GOT3 (cell line): Measurements from ENCODE around the gene PSMG3.
A peak's percentile ranks its signal among the peaks of the same experiment; 100 is the strongest.

Experiments
- DNase-seq: peaks from one replicate; lab custom pipeline; 2025; ENCODE audit warnings: mixed read lengths; lab: John Stamatoyannopoulos, UW

PSMG3 gene, protein sequence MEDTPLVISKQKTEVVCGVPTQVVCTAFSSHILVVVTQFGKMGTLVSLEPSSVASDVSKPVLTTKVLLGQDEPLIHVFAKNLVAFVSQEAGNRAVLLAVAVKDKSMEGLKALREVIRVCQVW

DNA sequence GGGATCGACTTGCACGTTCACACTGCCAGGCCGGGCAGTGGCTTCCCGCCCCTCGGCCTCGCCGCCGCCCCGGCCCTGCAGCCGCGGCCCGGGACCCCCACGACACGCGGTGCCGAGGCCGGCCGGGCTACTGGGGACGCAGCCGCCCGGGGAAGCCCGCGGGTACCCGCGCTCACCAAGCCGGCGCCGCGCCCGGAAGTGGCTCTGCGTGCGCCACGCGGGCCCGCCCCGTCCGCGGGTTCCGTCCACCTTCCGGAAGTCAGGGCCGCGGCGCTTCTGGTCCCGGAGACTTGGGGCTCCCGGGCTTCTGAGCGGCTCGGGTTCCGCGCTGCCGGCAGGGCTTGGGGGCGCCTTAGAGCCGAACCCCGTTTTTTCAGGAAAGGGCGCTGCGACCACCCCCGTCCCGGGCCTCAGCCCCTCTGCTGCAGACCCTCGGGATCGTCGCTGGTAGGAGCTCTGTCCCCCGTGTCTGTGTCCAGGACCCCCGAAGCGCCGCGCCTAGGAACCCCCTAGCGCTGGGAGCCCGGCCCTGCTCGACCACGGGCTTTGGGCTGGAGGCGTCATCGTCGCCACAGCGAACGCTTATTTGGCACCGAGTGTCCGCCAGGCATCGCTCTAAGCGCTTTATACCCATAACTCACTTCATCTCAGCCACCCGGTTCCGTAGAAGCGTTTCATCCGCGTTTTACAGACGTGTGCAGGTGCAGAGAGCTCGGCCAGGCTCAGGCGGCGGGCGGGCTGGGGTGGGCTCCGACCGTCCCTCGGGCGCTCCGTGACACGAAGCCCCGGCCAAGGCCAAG lies at the start of gene PSMG3:
TSS of gene PSMG3 (minus strand) at position 200 of the 800 bp plus-strand sequence. CDS start 693 bp downstream, outside the sequence.
- DNase-seq: peak; percentile 71

DNA sequence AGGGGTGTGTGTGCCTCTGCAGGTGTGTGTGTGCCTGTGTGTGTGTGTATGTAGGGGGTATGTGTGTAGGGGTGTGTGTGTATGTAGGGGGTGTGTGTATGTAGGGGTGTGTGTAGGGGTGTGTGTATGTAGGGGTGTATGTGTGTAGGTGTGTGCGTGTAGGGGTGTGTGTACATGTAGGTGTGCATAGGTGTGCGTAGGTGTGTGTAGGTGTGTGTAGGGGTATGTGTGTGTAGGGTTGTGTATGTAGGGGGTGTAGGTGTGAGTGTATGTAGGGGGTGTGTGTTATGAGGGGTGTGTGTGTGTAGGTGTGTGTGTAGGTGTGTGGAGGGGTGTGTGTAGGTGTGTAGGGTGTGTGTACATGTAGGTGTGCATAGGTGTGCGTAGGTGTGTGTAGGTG lies 48.6 kb upstream of the PSMG3 start:
- DNase-seq: no peak

DNA sequence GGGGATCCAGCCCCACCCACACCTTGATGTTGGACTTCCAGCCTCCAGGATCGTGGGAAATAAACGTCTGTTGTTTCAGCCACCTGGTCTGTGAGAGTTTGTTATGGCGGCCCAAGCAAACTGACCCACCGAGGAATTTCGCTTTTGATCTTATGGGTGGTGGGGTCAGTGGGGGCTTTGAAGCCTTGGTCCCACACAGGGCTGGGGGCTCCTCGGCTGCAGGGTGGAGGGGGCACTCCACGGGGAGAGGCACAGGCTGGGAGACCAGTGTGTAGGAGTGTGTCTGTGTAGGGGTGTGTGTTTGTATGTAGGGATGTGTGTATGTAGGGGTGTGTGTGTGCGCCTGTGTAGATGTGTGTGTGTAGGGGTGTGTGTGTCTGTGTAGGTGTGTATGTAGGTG lies 48.1 kb upstream of the PSMG3 start:
- no peak for DNase-seq

DNA sequence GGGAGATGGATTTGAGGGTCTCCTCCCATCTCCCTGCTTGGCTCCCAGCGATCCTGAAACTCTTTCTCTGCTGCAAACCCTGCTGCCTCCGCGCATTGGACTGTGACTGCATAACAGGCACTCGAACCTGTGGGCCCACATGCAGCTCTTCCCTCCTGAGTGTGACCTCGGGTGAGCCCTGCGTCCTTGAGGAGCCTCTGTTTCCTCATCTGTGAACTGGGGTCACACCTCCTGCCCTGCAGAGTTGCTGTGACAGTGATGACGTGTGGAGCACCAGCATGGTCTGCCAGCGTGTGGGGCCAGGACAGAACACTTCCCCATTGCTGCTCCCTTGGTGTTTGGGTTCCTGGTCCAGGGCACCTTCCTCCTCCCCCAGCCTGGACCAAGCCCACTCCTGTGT lies 46.9 kb upstream of the PSMG3 start:
- no peak for DNase-seq

DNA sequence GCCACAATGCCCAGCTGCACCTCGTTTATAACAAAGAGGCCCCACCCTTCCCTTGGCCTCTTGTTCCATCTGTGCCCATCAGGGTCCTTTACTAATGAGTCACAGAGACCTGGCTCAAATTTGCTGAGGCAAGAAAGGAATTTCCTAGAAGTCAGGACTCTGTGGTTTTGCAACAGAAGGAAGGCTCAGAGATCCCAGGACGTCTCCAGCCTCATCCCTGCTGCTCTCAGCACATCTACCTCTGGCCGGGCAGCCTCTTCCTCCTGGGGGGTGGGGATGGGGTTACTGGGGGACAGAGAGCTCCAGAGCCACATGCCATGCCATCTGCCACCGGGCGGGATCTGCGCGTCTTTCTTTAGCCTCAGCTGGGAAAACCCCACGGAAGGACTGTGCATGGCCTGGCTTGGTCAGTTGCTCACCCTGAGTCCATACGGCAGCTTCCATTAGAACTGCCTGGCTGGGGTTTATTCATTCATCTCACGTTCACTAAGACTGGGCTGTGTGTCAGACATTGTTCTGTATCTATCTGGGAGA lies 41.9 kb upstream of the PSMG3 start:
- DNase-seq: no peak

DNA sequence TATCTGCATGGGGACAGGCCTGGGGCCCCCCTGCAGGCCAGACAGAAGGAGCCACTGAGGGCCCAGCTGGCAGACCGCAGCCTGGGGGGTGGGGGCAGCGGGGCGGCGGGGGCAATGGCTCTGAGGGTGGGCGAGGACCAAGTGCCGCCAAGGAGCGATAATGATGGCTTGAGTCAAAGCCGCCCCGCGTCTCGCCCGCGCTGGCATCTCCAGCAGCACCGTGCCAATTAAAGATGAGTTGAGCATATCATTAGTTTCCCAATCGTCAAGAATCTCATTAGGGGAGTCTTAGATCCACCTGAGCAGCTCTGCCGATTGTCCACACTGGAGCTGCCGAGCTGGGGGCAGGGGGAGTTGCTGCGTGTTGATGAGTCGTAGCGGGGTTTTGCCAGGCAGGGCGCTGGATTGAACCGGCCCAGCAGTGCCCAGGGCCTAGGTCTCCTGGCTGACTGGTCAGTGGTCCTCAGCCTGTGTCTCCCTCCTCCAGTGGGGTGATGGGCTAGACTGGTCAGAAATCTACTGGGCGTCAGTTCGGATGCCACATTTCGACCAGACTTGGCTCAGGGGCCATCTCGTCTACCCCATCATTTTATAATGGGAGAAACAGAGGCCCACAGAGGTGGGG lies 41.0 kb upstream of the PSMG3 start:
- no peak for DNase-seq

DNA sequence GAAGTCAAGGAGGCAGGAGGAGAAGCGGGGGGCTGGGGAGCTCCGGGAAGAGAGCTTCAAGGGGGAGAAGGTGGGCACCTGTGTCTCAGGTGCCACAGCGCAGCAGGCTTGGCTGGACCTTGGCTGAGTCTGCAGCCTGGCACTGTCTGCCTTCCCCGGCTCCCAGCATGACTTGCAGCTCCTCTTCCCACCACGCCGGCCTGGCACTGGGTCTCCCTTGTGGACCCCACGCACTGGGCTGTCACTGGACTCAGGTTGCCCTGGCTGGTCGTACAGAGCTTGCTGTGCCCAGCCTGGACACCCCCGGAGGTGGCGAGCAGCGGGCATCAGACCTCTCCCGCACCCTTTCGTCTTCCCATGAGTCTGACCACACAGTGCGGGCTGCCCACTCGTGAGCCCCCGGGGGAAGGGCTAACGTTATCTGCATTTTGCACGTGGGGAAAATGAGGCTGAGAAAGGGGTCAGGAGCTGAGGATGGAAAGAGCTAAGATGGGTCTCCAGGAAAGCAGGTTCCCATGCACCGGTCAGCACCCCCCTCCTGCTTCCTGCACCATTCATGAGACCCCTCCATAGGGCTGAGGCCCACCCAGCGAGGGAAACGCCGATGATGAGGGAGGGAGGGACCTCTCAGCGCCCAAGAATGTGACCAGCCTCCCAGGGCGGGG lies 40.3 kb upstream of the PSMG3 start:
- no peak for DNase-seq

DNA sequence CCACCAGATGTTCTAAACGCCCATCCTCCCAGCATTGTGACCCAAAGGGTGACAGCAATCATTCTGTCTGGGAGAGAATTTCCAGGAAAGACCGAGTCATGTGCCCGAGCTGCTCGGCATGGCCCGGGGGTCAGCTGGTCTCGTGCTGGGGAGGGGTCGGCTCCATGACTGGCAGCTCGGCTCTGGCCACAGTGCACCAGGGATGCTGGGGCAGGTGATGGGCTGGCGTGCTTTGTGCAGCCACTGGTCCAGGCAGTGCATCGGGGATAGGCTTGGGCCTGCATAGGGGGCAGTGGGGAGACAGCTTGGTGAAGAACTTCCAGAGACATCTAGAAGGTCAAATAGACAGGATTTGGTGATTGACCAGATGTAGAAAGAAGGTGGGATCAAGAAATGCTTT lies 39.2 kb upstream of the PSMG3 start:
- no peak for DNase-seq

DNA sequence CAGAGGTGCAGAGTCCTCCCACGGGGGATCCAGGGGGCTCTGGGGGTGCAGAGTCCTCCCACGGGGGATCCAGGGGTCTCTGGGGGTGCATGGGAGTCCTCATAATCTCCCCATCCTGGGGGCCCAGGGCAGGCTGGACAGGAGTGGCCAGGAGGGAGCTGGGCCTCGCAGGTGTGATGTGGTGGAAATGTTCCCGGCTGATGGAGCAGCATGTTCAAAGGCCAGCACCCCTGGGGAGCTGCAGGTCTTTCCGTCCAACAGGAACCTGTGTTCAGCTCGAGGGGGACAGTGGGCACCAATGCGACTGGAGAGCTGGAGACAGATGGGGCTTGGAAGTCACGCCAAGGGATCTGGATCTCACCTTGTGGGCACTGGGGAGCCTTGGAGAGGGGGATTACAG lies 38.5 kb upstream of the PSMG3 start:
- no peak for DNase-seq

DNA sequence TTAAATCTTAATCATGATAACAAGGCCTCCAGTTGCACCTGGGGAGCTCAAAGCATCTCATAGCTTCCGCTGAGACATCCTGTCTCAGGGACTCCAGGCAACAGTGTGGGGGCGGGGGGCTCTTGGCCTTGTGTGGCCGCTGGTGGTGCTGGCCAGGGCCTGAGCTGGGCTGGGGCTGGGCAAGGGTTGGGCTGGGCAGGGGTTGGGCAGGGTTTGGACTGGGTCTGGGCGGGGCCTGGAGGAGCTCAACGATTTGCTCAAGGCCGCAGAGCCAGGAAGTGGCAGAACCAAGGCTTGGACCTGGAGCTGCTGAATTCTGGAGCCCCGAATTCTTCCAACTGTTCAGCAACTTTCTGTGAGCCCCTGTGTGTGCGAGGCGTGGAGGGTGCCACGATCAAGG lies 37.9 kb upstream of the PSMG3 start:
- DNase-seq: no peak

DNA sequence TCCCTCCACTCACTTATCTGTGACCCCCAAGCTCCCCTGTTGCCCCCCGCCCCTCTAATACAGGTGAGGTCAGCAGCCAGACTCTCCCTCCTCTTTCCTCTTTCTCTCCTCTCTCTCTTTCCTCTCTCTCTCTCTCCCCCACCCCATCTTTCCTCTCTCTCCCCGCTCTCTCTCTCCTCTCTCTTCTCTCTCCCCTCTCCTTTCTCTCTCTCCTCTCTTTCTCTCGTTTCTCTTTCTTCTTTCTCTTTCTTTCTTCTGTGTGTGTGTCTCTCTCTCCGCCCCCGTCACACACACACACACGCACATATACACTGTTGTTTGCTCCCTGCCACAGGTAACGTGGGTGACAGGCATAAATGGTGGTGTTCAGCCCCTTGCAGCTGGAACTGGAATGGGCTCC lies 37.2 kb upstream of the PSMG3 start:
- DNase-seq: no peak

DNA sequence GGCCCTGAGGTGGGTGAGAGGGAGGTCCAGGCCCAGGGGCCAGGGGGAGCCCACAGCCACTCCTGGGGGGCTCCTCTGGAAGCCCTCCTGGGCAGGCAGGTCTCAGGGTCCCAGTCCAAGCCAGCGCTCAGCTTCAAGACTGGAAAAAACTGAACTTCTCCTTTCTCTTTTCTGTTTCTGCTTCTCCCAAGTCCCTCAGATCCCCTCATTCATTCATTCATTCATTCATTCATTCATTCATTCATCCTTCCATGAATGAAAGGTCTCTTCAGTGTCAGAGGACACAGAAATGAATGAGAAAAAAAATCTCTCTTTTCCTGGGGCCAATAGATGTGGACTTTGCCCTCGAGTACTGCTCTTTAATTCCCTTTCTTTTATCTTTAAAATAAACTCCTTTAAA lies 34.6 kb upstream of the PSMG3 start:
- DNase-seq: no peak

DNA sequence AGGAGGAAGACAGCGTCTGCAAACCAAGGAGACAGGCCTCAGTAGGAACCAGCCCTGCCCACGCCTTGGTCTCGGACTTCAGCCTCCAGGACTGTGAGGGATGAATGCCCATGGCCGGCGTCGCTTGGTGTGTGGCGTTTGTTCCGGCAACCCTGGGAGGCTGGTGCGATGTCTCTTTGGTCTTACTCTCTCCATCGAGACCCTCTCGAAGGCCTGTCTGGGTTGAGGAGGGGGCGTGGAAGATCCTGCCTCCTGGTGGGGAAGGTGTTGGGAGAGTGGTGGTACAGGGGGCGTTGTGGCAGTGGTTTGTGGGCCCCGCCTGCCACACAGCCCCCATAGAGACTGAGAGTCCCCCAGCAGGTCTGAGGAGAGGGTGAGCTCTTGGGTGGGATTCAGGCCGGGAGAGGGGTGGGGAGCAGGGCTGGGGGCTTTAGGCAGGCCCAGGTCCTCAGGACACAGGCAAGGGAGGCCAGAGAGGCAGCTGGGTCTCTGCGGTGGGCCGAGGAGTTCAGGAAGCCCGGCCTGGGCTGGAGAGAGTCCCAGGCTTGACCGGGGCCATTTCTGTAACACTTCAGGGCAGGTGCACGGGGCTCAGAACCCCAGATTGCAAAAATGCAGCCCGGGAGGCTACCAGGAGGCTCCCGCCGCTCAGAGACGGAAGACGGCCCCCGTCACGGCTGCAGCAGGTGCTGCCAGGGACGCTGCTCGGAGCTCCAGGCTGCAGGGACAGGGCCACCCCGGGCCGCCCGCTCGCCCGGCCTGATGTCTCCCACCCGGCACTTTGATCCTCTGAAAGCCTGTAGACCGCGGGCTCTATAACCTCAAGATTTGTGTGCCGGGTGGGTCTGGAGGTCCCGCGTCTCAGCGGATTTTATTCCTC lies 33.8 kb upstream of the PSMG3 start:
- DNase-seq: no peak

DNA sequence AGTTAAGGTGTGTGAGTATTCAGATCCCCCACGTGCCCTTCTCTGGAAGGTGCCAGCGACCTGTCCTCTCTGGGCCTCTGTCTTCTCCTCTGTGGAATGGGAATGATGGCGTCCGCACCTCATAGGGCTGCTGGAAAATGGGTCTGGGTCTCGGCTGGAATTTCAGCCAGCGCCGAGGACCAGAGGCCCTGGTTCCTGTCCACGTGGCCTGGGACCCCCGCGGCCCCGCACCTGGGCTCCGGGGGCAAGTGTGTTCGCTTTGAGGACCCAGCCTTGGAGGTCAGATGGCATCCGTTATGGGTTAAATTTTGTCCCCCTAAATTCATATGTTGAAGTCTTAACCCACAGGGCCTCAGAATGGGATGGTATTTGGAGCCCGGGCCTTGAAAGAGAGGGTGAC lies 32.6 kb upstream of the PSMG3 start:
- DNase-seq: no peak

DNA sequence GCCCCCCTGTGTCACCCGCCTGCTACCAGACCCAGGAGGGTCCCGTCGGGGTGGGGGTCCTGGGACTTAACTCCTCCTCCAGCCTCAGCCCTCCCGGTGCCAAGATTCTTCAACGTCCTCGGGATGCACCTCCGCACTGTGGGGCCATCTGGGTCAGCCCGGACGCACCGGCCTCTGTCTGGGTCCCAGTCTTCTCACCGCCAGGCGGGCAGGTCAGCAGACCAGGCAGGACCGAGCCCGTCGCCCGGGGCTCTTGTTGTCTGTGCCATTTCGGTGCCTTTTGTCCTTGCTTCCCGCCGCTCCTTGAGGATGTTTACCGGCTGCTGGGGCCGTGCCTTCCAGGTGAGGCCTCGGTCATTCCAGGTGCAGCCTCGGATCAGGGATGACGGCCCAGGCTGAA lies 32.1 kb upstream of the PSMG3 start:
- DNase-seq: no peak

DNA sequence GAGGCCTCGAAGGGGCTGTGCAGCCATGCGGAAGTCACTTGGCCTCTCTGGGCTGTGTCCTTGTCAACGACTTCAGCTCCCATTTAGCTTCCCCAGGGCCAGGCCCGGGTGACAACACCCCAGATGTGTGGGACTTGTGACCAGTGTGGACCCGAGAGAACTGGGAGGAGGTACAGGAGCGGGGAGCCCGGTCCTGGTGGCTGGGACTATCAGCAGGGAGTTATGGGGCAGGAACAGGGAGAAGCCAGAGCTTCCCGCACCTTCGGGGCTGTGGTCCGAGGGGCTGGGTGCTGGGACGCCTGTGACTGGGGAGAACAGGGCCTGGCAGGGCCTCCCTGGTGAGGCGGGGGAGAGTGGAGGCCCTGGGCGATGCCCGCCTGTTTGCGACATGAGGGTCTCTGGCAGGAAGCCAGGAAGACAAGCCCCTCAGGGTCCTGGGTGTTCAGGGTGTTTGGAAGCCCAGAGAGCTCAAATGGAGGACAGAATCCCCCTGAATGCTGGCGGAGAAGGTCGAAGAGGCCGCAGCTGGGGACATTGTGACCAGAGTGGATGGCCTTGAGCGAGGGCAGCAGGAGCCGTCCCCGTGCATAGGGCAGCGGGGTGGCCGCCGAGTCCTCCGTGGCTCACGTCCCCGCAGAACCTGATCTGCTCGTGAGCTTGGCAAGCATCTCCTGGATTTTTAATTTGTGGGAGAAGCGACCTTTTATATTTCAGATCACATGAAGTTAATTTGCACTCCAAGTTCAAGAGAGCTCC lies 30.0 kb upstream of the PSMG3 start:
- no peak for DNase-seq

DNA sequence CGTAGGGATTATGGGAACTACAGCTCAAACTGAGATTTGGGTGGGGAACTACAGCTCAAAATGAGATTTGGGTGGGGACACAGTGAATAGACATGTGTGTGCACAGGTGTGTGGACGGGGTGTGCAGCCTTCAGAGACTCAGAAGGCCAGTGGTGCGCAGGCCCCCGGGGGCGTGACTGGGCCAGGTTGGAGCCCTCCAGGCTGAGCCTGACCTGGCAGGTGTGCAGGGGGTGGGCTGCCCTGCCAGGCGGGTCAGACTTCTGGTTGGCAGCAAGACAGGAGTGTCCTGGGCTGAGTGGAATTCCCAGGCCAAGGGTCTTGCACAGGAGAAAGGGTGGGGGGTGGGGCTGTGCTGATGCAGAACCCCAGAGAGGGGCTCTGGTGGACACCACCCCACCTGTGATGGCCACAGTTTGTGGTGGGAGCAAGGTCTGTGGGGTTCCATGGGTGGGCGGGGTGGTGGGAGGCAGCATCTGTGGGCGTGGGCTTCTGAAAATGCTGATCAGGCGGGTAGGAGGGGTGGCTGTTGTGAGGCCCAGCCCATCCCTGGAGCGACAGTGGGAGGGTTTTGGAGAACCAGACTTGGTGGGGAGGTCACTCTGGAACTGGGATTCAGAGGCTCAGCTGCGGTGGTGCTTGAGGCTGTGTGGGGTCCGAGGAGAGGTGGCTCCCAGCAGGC lies 29.3 kb upstream of the PSMG3 start:
- no peak for DNase-seq

DNA sequence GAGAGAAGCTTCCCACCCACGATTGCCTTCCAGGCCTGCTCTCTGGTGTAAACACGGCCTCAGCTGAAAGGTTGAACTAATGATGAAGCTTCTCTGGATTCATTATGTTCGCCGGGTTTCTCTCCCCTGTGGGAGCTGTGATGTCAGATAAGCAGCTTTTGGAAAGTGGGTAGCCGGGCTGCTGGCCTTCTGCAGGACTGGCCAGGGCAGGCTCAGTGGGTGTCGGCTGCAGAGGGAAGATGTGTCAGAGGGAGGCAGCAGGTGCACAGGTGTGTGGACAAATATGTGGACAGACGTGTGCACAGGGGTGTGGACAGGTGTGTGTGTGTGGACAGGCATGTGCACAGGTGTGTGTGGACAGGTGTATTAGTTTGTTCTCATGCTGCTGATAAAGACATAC lies 28.5 kb upstream of the PSMG3 start:
- DNase-seq: no peak

DNA sequence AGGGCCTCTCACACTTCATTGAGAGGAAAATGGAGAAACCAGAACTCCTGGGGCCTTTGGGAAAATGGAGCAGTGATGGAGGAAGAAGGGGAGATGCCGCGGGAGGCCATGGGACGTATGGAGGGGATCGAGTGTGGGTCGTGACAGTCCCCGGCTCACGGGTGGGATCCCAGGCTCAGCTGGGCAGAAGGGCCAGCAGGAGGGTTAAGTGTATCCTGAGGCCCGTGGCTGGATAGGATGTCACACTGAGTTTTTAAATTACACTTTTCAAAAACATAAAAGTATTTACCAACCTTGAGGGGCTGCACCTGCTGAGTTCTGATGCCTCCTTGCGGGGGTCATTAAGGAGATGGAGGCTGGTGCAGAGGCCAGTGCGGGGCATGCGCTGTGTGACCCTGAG lies 28.0 kb upstream of the PSMG3 start:
- no peak for DNase-seq

DNA sequence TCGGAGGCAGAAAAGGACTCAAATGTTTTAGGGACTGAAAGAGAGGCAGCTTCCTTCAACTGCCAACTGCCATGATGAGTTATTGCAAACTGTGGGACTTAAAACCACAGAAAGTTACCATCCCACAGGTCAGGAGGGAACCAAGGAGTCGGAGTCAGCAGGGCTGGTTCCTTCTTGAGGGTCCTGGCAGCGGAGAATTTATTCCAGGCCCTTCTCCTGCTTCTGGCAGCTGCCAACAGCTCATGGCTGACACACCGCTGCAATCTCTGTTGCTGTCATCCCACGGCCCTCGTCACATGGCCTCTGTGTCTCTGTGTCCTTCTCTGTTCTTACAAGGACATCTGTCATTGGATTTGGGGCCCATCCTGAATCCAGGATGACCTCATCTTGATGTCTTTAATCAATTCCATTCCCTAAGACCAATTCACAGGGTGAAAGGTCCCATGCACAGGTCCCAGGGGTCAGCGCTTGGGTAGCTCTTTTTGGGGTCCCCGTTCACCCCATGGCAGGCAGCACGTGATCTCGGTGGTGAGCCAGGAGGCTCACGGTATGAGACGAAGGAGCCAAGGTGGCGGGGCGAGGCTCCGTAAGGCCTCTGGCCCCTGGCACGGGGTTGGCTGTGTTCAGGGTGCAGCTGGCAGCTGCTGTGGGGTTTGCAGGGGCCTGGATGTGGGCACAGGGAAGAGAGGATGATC lies 27.4 kb upstream of the PSMG3 start:
- no peak for DNase-seq
